HG02970 (cell line): ENCODE data around the gene TMEM114.
A peak's percentile ranks its signal among the peaks of the same experiment; 100 is the strongest.
"Not testable (repeated sequence)": the region's sequence is repeated elsewhere in the genome, so short reads cannot be mapped to it uniquely, and the experiment has no call there.

Experiments used
- ATAC-seq: cut with Tn5 transposase; IDR thresholded peaks from one replicate; pipeline ENCODE4 v1.9.1; 2021; ENCODE audit warnings: mild to moderate bottlenecking, moderate library complexity, moderate number of reproducible peaks; ENCODE audit not compliant: unreplicated experiment, low FRiP score

The TMEM114 gene

GRCh38 chr16:8576141-8577004 is 13.9 kb downstream of the TMEM114 start:
- no peak for ATAC-seq

GRCh38 chr16:8575399-8575798 is 14.9 kb downstream of the TMEM114 start:
- ATAC-seq, result no peak

GRCh38 chr16:8572919-8573724 is 17.2 kb downstream of the TMEM114 start:
- ATAC-seq, result no peak

- ATAC-seq, result no peak
Measured at GRCh38 chr16:8572063-8572918, 18.0 kb downstream of the TMEM114 start.

- ATAC-seq, result no peak
Measured at GRCh38 chr16:8571061-8571596, 19.2 kb downstream of the TMEM114 start.

GRCh38 chr16:8570393-8570792 is 19.9 kb downstream of the TMEM114 start:
- ATAC-seq, result not testable (repeated sequence)

GRCh38 chr16:8569650-8570346 is 20.5 kb downstream of the TMEM114 start:
- ATAC-seq, result no peak

GRCh38 chr16:8568231-8568617 is 22.1 kb downstream of the TMEM114 start:
- no peak for ATAC-seq

- peak; percentile 70 for ATAC-seq
Measured at GRCh38 chr16:8567355-8568230, 22.7 kb downstream of the TMEM114 start.

GRCh38 chr16:8565498-8565897 is 24.8 kb downstream of the TMEM114 start:
- ATAC-seq, result no peak

- no peak for ATAC-seq
Measured at GRCh38 chr16:8564934-8565345, 25.4 kb downstream of the TMEM114 start.

- not testable (repeated sequence) for ATAC-seq
Measured at GRCh38 chr16:8563944-8564540, 26.3 kb downstream of the TMEM114 start.

GRCh38 chr16:8561496-8561895 is 28.8 kb downstream of the TMEM114 start:
- no peak for ATAC-seq

GRCh38 chr16:8555400-8555799 is 34.9 kb downstream of the TMEM114 start:
- ATAC-seq, result no peak

- ATAC-seq, result no peak
Measured at GRCh38 chr16:8554881-8555280, 35.4 kb downstream of the TMEM114 start.

GRCh38 chr16:8554022-8554421 is 36.3 kb downstream of the TMEM114 start:
- no peak for ATAC-seq

- ATAC-seq, result no peak
Measured at GRCh38 chr16:8552487-8553221, 37.7 kb downstream of the TMEM114 start.
